K562 (cell line): ENCODE measurements around the gene TOMM40L. TPM values are rescaled to one million over a fixed set of nuclear protein-coding genes. Genes with fewer than 3 reads are reported as not detected.

ENCODE experiments used
- ARID2 ChIP-seq: fragments of 450-650 bp; IDR thresholded peaks from 2 replicates; pipeline ENCODE4 v1.6.1; 2017; ENCODE audit warnings: antibody characterized with exemption, mild to moderate bottlenecking
- ATF6 ChIP-seq: sonication (generic); formaldehyde crosslinking; IDR thresholded peaks from 2 replicates; pipeline ENCODE4 v1.4.0; 2020; ENCODE audit warnings: mild to moderate bottlenecking, missing genetic modification reagents
- CBFA2T3 ChIP-seq: fragments of 450-650 bp; IDR thresholded peaks from 2 replicates; pipeline ENCODE4 v1.6.1; 2017
- GTF2A2 ChIP-seq: IDR thresholded peaks from 2 replicates; pipeline ENCODE4 v1.6.1; 2016; ENCODE audit warnings: mild to moderate bottlenecking, missing genetic modification characterization, missing compliant biosample characterization
- HDAC2 ChIP-seq: fragments of 450-650 bp; IDR thresholded peaks from 2 replicates; pipeline ENCODE4 v1.6.1; 2016; ENCODE audit warnings: mild to moderate bottlenecking
- HES1 ChIP-seq: fragments of 450-650 bp; IDR thresholded peaks from 2 replicates; pipeline ENCODE4 v1.6.1; 2016; ENCODE audit warnings: low read depth, mild to moderate bottlenecking, moderate library complexity
- NFE2 ChIP-seq: IDR thresholded peaks from 2 replicates; pipeline ENCODE4 v1.6.1; 2014; ENCODE audit warnings: antibody characterized with exemption, low read depth
- PTTG1 ChIP-seq: fragments of 450-650 bp; IDR thresholded peaks from 2 replicates; pipeline ENCODE4 v1.6.1; 2016; ENCODE audit warnings: low read depth, mild to moderate bottlenecking, missing genetic modification characterization, missing compliant biosample characterization
- RBM14 ChIP-seq: fragments of 200-400 bp; formaldehyde crosslinking; IDR thresholded peaks from 2 replicates; pipeline ENCODE4 v1.6.1; 2018; ENCODE audit warnings: low read depth, mild to moderate bottlenecking, low read length, moderate library complexity, borderline replicate concordance; ENCODE audit not compliant: insufficient read depth
- RERE ChIP-seq: sonication (generic); formaldehyde crosslinking; IDR thresholded peaks from 2 replicates; pipeline ENCODE4 v1.8.0; 2023; ENCODE audit warnings: missing genetic modification reagents, mild to moderate bottlenecking, borderline replicate concordance
- TBP ChIP-seq: optimal IDR thresholded peaks from 2 replicates; pipeline ENCODE3; 2011; ENCODE audit warnings: low read depth, low read length, improper control_type of control experiment
- ZBTB17 ChIP-seq: fragments of 450-650 bp; formaldehyde crosslinking; IDR thresholded peaks from 2 replicates; pipeline ENCODE4 v1.4.0; 2020; ENCODE audit warnings: mild to moderate bottlenecking
- ZNF133 ChIP-seq: fragments of 250-450 bp; sonication (Bioruptor Pico); IDR thresholded peaks from 2 replicates; pipeline ENCODE4 v1.4.0; 2020; ENCODE audit warnings: mild to moderate bottlenecking
- ZNF583 ChIP-seq: fragments of 250-450 bp; sonication (Bioruptor Pico); IDR thresholded peaks from 2 replicates; pipeline ENCODE4 v1.4.0; 2020
- ZNF778 ChIP-seq: fragments of 450-650 bp; formaldehyde crosslinking; IDR thresholded peaks from 2 replicates; pipeline ENCODE4 v1.4.0; 2020; ENCODE audit warnings: mild to moderate bottlenecking, moderate library complexity
- ZSCAN32 ChIP-seq: fragments of 450-650 bp; formaldehyde crosslinking; IDR thresholded peaks from 2 replicates; pipeline ENCODE4 v1.4.0; 2020; ENCODE audit warnings: mild to moderate bottlenecking, moderate library complexity
- polyA plus RNA-seq, 8 experiments: library from polyadenylated mRNA; depleted of rRNA in 4 of 8; stranded (reverse) in 5 of 8; unstranded in 3 of 8; fragments of >200 nt; fragmentation: Nextera tagmentation in 2 of 8; fragmentation: Illumina TruSeq in 1 of 8; extraction: Ambion mirVana in 2 of 8; extraction: Trizol in 1 of 8; gene quantifications; 2 replicates each; pipeline versions ENCODE4 v1.2.1 to v1.2.3, GENCODE V29; 2011 to 2014; ENCODE audit warnings: inconsistent platforms in 1 of 8, missing spikeins in 1 of 8
- total RNA-seq, 7 experiments: library from RNA; depleted of rRNA in 6 of 7; stranded (reverse); fragments of >200 nt in 6 of 7; fragmentation: Illumina TruSeq in 2 of 7; extraction: Trizol in 2 of 7; gene quantifications; 2 replicates each; pipeline versions ENCODE4 v1.2.1 to v1.2.3, GENCODE V29; 2011 to 2021; ENCODE audit warnings: low replicate concordance in 1 of 7

Gene TOMM40L
- total and polyA plus RNA-seq, 9 of the 15 experiments (the other 6 are each of a cell fraction or from before 2014, with no cell fraction given), result 9.6 to 33.6 (median 25.2) TPM

- TF ChIP-seq ZNF583 (no peak), PTTG1 (tag) (no peak), CBFA2T3 (no peak), ZNF133 (CRISPR knock-in tag) (no peak), HDAC2 (peak; percentile 68), ZBTB17 (CRISPR knock-in tag) (peak; percentile 89), NFE2 (no peak), GTF2A2 (tag) (no peak), ARID2 (no peak), RERE (CRISPR knock-in tag) (no peak), ATF6 (CRISPR knock-in tag) (no peak), TBP (peak; percentile 92), RBM14 (no peak), HES1 (no peak), ZNF778 (no peak), ZSCAN32 (no peak)
Measured at GRCh38 chr1:161201836-161202712, 23.8 kb upstream of the TOMM40L start, which contains the start of gene NDUFS2 (continued).
